Stimulated activated CD8-positive, alpha-beta memory T cell treated with anti-CD3 and anti-CD28 coated beads, Interleukin-12 subunit alpha, Interleukin-12 subunit beta, amount 100 ng/mL, for 1 hour (primary cell): ENCODE data around the gene CFD.
A peak's percentile ranks its signal among the peaks of the same experiment; 100 is the strongest.
"Not testable (repeated sequence)": the region's sequence is repeated elsewhere in the genome, so short reads cannot be mapped to it uniquely, and the experiment has no call there.

Experiments used
- DNase-seq: peaks from one replicate; pipeline ENCODE4 v3.0.0-alpha.2; 2020; ENCODE audit warnings: low read depth

CFD gene

GRCh38 chr19:852136-853013, 7.1 kb upstream of the CFD start, which contains the start of gene ELANE:
TSS of gene ELANE (plus strand) at chr19:852303. CDS start at chr19:852329, 26 bp downstream.
- DNase-seq, result no peak

GRCh38 chr19:853014-853585, 6.4 kb upstream of the CFD start:
- no peak for DNase-seq

- DNase-seq, result not testable (repeated sequence)
Observed at GRCh38 chr19:853614-854220, 5.7 kb upstream of the CFD start.

- no peak for DNase-seq
Observed at GRCh38 chr19:854549-854948, 4.9 kb upstream of the CFD start.

DNA sequence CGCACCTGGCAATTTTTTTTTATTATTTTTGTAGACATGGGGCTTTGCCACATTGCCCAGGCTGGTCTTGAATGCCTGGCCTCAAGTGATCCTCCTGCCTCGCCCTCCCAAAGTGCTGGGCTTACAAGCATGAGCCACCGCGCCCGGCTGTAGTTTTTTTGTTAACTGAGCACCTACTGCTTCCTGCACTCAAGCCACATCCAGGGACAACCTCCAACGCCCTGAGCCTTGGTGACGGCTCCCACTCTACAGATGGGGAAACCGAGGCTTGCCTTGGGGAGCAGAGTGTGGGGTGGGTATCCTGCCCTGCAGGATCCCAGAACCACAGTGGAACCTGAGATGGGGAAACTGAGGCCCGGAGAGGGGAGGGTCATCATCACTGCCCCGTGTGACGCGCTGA, 4.3 kb upstream of the CFD start:
- DNase-seq, result no peak

- DNase-seq, result no peak
Observed at GRCh38 chr19:855566-856120, 3.8 kb upstream of the CFD start.

DNA sequence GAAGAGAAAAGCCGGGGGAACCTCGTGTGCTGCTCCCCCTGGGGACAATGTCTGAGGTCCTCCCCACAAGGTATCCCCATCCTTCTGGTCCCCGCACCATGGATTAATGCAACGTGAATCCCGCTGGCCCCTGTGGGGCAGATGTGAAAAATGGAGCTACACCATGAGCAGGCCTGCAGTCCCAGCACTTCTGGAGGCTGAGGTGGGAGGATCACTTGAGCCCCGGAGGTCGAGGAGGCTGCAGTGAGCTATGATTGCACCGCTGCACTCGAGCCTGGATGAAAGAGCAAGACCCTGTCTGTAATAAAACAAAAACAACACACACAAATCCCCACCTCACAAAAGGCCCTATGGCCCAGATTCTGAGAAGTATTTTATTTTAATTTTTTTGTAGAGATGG, 1.2 kb upstream of the CFD start:
- DNase-seq, result no peak

- no peak for DNase-seq
Observed at GRCh38 chr19:861141-861755, 1.8 kb downstream of the CFD start.

GRCh38 chr19:861756-862580, 2.5 kb downstream of the CFD start:
- DNase-seq, result peak; percentile 46

GRCh38 chr19:862581-863314, 3.3 kb downstream of the CFD start:
- peak; percentile 65 for DNase-seq

DNA sequence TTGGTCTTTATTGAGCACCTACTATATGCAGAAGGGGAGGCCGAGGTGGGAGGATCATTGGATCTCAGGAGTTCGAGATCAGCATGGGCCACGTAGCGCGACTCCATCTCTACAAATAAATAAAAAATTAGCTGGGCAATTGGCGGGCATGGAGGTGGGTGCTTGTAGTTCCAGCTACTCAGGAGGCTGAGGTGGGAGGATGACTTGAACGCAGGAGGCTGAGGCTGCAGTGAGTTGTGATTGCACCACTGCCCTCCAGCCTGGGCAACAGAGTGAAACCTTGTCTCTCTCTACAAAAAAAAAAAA, 3.8 kb downstream of the CFD start:
- DNase-seq, result no peak

GRCh38 chr19:866769-867300, 7.4 kb downstream of the CFD start:
- no peak for DNase-seq

DNA sequence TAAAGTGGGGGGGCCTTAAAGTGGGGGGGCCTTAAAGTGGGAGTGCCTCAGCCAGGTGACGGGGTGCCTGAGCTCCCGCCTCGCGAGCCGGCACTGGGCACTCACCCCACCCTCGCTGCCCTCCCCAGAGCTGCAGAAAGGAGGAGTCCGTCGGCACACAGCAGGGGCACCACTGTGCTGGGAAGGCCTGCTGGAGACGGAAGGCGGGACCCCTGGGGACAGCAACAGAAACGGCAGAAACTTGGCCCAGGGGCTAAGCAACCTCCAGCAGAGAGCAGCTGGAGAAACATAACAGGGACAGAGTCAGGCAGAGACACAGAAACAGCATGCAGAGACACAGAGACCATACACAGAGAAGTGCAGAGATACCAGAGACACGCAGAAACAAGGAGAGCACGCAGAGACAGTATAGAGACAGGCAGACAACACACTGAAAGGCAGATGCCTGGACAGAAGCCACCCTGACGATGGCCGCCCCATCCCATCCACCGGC, 7.9 kb downstream of the CFD start:
- DNase-seq, result no peak

GRCh38 chr19:867855-868457, 8.5 kb downstream of the CFD start:
- DNase-seq, result no peak

- no peak for DNase-seq
Observed at GRCh38 chr19:868458-869244, 9.2 kb downstream of the CFD start.

- DNase-seq, result no peak
Observed at GRCh38 chr19:869245-870177, 10.0 kb downstream of the CFD start.

GRCh38 chr19:870314-870713, 10.8 kb downstream of the CFD start:
- DNase-seq, result no peak

DNA sequence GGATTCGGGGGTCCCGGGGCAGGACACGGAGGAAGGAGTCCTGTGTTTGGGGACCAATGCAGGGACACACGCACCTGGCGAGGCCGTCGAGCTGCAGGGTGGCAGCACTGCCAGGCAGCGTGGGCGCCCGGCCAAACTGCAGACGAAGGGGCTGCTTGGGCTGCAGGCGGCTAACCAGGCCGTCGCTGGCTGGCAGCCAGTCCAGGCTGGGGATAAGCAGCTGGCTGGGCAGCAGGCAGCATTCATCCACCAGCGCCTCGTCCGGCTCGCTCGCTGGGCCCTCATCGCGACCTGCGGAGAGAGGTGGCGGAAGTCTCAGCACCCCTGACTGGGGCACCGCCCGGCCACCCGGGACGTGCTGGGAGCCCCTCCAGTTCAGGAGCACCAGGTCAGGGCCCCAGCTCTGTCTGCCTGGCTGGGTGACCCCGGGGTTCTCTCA, 11.5 kb downstream of the CFD start:
- DNase-seq, result no peak
